Vagina (tissue), 2 donors: Measurements from ENCODE around the gene SAG. TPM values are rescaled to one million over a fixed set of nuclear protein-coding genes. Genes with fewer than 3 reads are reported as not detected.
"Not testable (repeated sequence)": the region's sequence is repeated elsewhere in the genome, so short reads cannot be mapped to it uniquely, and the experiment has no call there.

ENCODE experiments used
- DNase-seq, 2 donors: peaks; one replicate each; pipeline ENCODE4 v3.0.0-alpha.2; 2017; ENCODE audit errors: extremely low spot score in 2 of 2
- H3K27ac ChIP-seq: fragments of 200-600 bp; sonication (generic); one replicate; pipeline ENCODE4 v1.5.1; 2019
- H3K27me3 ChIP-seq: fragments of 200-600 bp; sonication (generic); one replicate; pipeline ENCODE4 v1.5.1; 2019
- H3K36me3 ChIP-seq, 2 donors: fragments of 200-600 bp; sonication (generic); one replicate each; pipeline ENCODE4 v1.5.1; 2017 to 2019
- H3K4me1 ChIP-seq: fragments of 200-600 bp; sonication (generic); one replicate; pipeline ENCODE4 v1.5.1; 2019
- H3K4me3 ChIP-seq, 2 donors: fragments of 200-600 bp; sonication (generic); 1 replicate in 1 of 2; 2 replicates in 1 of 2; pipeline ENCODE4 v1.5.1; 2016 to 2019
- H3K9me3 ChIP-seq: fragments of 200-600 bp; sonication (generic); one replicate; pipeline ENCODE4 v1.5.1; 2019
- POLR2A ChIP-seq, 2 donors: fragments of 450-650 bp; IDR thresholded peaks; one replicate each; pipeline ENCODE4 v1.6.1; 2017; ENCODE audit warnings: antibody characterized with exemption in 2 of 2, mild to moderate bottlenecking in 2 of 2, moderate library complexity in 2 of 2
- POLR2AphosphoS5 ChIP-seq, 2 donors: sonication (generic); formaldehyde crosslinking; IDR thresholded peaks; one replicate each; pipeline ENCODE4 v1.9.0; 2017; ENCODE audit warnings: antibody characterized with exemption in 2 of 2, mild to moderate bottlenecking in 2 of 2, low read depth in 1 of 2; ENCODE audit not compliant: insufficient read depth in 1 of 2
- intact Hi-C: fragments of 100-400 bp; cut with DNase I; formaldehyde crosslinking; loops from one replicate; pipeline ENCODE4 v1.15.1; 2023
- total RNA-seq: library from RNA; depleted of rRNA; stranded (reverse); fragments of >200 nt; gene quantifications from one replicate; pipeline ENCODE4 v1.2.3, GENCODE V29; 2016
- TF ChIP-seq, protein P1 (sequence below), 3 experiments: fragments of 450-650 bp in 2 of 3; fragments of 200-600 bp in 1 of 3; sonication (generic) in 1 of 3; IDR thresholded peaks; one replicate each; pipeline ENCODE4 v1.5.1; 2017 to 2019; ENCODE audit warnings: antibody characterized with exemption in 3 of 3, mild to moderate bottlenecking in 2 of 3, moderate library complexity in 2 of 3

The SAG gene
- total RNA-seq, 1 donor from 2014 or later: not detected

DNA sequence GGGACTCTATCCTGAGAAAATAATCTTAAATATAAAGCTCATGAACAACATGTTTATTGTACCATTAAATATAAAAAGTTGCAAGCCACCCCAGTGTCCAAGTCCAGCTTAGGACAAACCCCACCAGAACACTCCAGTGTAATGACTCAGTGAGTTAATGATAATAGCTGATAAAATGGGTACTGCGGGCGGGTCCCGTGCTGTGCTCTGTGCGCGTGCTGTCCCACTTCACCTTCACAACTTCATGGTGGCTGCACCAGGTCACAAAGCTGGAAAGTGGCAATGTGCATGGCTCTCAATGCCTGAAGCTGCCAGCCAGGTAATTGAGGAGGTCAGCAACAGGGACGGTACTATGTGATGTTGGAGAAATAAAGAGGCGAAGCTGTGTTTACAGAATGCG is 65.2 kb downstream of the SAG start:
- Histone ChIP-seq H3K27me3 (no peaks in the 10 kb centered on the region), H3K36me3 (no peaks in the 10 kb centered on the region), H3K4me3 (no peak overlapping the region), H3K9me3 (no peaks in the 10 kb centered on the region), H3K27ac (no peak overlapping the region), H3K4me1 (peaks cover 10% of the 10 kb centered on the region)
- TF ChIP-seq POLR2A (IDR thresholded peaks at IDR 0.05): no peak
- TF ChIP-seq POLR2AphosphoS5 (IDR thresholded peaks at IDR 0.05; ENCODE audit: insufficient read depth in 1 of 2, low read depth in 1 of 2): no peak
- TF ChIP-seq, protein P1, sequence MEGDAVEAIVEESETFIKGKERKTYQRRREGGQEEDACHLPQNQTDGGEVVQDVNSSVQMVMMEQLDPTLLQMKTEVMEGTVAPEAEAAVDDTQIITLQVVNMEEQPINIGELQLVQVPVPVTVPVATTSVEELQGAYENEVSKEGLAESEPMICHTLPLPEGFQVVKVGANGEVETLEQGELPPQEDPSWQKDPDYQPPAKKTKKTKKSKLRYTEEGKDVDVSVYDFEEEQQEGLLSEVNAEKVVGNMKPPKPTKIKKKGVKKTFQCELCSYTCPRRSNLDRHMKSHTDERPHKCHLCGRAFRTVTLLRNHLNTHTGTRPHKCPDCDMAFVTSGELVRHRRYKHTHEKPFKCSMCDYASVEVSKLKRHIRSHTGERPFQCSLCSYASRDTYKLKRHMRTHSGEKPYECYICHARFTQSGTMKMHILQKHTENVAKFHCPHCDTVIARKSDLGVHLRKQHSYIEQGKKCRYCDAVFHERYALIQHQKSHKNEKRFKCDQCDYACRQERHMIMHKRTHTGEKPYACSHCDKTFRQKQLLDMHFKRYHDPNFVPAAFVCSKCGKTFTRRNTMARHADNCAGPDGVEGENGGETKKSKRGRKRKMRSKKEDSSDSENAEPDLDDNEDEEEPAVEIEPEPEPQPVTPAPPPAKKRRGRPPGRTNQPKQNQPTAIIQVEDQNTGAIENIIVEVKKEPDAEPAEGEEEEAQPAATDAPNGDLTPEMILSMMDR (IDR thresholded peaks at IDR 0.05): no peak
- intact Hi-C loops: no loop called here
- DNase-seq: no peak

- peaks cover 10% of the 10 kb centered on the region for H3K4me1 ChIP-seq
- TF ChIP-seq POLR2AphosphoS5 (IDR thresholded peaks at IDR 0.05; ENCODE audit: insufficient read depth in 1 of 2, low read depth in 1 of 2) (no peak), POLR2A (IDR thresholded peaks at IDR 0.05) (no peak)
- TF ChIP-seq, protein P1 (IDR thresholded peaks at IDR 0.05): no peak
- H3K9me3 ChIP-seq: no peaks in the 10 kb centered on the region
- intact Hi-C loops: no loop called here
- H3K36me3 ChIP-seq: no peaks in the 10 kb centered on the region
- DNase-seq: no peak
- H3K4me3 ChIP-seq: no peak overlapping the region
- H3K27me3 ChIP-seq: no peaks in the 10 kb centered on the region
- no peak overlapping the region for H3K27ac ChIP-seq
These were observed 65.7 kb downstream of the SAG start for GRCh38 chr2:233373316-233373715.

DNA sequence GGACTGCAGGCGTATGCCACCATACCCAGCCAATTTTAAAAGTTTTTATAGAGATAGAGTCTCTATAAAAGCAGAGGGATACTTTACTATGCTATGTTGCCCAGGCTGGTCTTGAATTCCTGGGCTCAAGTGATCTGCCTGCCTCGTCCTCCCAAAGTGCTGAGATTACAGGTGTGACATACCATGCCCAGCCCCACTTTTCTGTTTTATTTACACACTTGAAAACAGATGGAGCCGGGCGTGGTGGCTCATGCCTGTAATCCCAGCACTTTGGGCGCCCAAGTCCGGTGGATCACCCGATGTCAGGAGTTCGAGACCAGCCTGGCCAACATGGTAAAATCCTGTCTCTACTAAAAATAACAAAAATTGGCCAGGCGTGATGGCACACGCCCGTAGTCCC is 67.2 kb downstream of the SAG start:
- H3K4me1 ChIP-seq, H3K9me3 ChIP-seq, H3K36me3 ChIP-seq, DNase-seq, H3K27me3 ChIP-seq, H3K27ac ChIP-seq, H3K4me3 ChIP-seq, intact Hi-C loops: not testable (repeated sequence)

GRCh38 chr2:233375490-233376314 is 68.1 kb downstream of the SAG start:
- TF ChIP-seq POLR2A (IDR thresholded peaks at IDR 0.05) (no peak), POLR2AphosphoS5 (IDR thresholded peaks at IDR 0.05; ENCODE audit: insufficient read depth in 1 of 2, low read depth in 1 of 2) (no peak)
- TF ChIP-seq, protein P1 (IDR thresholded peaks at IDR 0.05): no peak

GRCh38 chr2:233379034-233379433 is 71.4 kb downstream of the SAG start:
- no peaks in the 10 kb centered on the region for H3K9me3 ChIP-seq
- TF ChIP-seq, protein P1 (IDR thresholded peaks at IDR 0.05): no peak
- no peak for TF ChIP-seq POLR2A (IDR thresholded peaks at IDR 0.05)
- no peak for TF ChIP-seq POLR2AphosphoS5 (IDR thresholded peaks at IDR 0.05; ENCODE audit: insufficient read depth in 1 of 2, low read depth in 1 of 2)
- no peak for DNase-seq
- no peak overlapping the region for H3K27ac ChIP-seq
- intact Hi-C loops: no loop called here
- H3K4me3 ChIP-seq: no peak overlapping the region
- H3K4me1 ChIP-seq: peaks cover 7% of the 10 kb centered on the region
- H3K27me3 ChIP-seq: no peaks in the 10 kb centered on the region
- H3K36me3 ChIP-seq: no peaks in the 10 kb centered on the region

More at GRCh38 chr2:233375490-233376314, 68.1 kb downstream of the SAG start:
- Histone ChIP-seq H3K27me3 (no peaks in the 10 kb centered on the region), H3K4me1 (no peaks in the 10 kb centered on the region), H3K36me3 (no peaks in the 10 kb centered on the region), H3K9me3 (no peaks in the 10 kb centered on the region), H3K4me3 (no peak overlapping the region), H3K27ac (no peak overlapping the region)
- DNase-seq: no peak
- intact Hi-C loops: no loop called here
